HG03571 (cell line): Measurements from ENCODE around the gene DTNBP1.

Experiments used
- ATAC-seq: cut with Tn5 transposase; IDR thresholded peaks from one replicate; pipeline ENCODE4 v1.9.1; 2021; ENCODE audit not compliant: unreplicated experiment

Gene DTNBP1, protein sequence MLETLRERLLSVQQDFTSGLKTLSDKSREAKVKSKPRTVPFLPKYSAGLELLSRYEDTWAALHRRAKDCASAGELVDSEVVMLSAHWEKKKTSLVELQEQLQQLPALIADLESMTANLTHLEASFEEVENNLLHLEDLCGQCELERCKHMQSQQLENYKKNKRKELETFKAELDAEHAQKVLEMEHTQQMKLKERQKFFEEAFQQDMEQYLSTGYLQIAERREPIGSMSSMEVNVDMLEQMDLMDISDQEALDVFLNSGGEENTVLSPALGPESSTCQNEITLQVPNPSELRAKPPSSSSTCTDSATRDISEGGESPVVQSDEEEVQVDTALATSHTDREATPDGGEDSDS

DNA sequence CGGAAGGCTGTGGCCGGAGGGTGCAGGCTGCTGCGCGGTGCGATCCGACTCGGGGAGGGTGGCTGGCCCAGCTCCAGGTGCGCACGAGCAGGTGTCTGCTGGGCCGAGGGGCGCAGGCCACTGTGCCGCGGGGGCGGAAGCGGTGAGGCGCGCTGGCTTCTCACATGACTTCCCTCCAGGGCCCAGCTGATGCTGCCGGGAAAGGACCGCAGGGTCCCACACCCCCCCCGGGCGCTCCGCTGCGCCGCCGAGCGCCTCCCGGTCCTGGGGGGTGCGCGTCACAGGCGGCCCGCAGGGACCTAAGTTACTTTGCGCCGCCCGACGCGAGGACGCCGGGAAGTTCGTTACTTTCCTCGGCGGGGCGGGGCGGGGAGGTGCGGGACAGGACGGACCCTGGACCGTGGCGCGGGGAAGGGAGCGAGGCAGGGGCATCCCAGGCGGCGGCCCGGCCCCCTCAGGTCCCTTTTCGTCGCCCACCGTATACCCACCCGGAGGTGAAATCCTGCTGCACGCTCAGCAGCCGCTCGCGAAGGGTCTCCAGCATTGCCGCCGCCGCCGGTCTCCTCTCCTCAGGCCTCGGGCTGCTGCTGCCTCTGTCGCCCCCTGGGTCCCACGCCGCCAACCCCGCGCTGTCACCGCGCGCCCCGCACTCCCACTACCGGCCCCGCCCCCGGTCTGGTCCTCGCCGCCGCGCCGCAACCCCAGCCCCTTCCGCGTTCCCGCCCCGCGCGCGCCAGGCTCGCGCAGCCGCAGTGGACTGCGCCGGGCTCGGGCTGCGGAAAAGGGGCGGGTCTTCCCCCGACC, at the start of gene DTNBP1:
Gene DTNBP1, minus strand, starts transcription at position 703 of the 804 bp plus-strand sequence. Its CDS starts 159 bp downstream, at position 544.
- ATAC-seq = peak; percentile 75

DNA sequence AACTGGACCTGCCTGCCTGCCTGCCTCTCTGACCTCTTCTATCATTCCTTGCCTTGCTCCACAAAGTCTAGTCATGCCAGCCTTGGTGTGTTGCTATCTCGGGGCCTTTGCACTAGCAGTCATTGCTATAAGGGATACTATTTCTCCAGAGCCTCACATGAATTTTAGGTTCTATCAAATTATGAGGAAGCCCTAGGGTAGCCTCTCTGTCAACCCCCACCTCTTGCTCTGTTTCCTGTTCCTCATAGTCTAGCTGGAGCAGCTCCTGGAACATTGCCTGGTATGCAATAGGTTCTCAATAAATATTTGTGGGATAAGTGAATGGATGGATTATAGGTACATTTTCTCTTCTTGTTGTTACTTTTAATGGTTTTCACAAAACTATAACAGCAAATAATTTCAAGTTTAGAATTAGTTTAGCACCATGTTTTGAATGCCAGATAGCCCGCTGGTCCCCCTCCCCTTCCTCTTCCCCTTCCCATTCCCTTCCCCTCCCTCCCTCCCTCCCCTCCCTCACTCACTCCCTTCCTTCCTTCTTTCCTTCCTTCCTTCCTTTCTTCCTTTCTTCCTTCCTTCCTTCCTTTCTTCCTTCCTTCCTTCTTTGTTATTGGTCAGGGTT, 46.9 kb upstream of the DTNBP1 start:
- ATAC-seq = no peak

DNA sequence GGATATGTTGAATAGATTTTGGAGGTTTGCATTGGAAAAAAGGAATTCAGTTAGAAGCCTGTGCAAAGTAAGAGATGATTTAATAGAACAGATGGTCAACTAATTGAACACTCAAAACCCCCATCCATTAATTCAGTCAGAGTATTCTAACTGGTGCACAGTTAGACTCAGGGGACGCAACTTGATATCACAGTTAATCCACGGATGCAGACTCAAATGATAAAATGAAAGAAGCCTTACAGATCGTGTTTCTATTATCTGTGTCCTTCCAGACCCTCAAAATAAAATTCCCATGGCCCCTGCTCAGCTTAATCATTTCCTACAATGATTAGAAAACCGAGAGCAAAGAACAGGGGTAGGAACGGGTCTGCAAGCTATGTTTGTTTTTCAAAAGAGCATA, 45.4 kb upstream of the DTNBP1 start:
- ATAC-seq = no peak

DNA sequence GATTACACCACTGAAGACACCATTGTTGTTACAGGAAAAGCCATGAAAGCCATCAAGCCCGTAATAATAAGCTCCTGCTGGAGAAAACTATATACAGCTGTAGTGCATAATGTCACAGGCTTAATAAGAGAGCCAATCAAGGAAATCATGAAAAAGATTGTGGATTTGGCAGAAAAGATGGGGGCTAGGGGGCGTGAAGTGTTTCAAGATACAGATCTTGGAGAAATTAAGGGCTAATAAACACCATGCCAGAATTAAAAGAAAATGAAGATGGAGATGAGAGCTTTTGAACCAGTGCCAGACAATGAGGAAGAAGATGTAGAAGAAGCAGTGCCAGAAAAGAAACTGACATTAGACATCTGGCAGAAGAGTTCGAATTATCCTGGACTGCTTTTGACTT, 43.2 kb upstream of the DTNBP1 start:
- no peak for ATAC-seq

DNA sequence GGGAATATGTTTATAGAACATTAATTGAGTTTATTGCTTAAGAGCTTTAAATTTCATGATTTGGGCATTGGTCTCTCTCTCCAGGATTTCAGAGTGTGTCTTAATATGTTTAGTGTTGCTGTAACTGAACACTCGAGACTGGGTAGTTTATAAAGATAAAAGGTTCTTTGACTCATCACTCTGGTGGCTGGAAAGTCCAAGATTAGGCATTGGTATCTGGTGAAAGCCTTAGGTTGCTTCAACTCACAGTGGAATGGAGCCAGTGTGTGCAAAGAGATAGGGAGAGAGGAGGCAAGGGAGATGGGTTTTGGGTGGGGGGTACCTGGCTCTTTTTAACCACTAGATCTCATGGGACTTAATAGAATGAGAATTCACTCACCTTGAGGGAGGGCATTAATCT, 35.6 kb upstream of the DTNBP1 start:
- ATAC-seq = no peak

DNA sequence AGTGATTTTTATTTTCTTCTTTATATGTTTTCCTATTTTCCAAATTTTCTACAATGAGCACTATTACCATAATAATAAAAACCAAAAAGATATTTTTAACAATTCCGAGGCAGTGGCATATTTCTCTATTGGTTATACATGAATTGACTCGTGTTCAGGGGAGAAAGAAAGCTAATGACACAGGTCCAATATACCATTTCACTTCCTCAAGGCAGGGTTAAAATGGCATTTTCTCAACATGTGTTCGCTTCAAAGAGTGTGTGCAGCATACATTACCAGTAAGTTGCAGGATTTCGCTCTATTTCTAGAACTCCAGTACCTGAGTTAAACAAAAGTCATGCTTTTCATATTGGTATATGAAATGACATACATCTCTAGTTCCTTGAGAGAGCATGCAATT, 35.1 kb upstream of the DTNBP1 start:
- ATAC-seq = no peak

DNA sequence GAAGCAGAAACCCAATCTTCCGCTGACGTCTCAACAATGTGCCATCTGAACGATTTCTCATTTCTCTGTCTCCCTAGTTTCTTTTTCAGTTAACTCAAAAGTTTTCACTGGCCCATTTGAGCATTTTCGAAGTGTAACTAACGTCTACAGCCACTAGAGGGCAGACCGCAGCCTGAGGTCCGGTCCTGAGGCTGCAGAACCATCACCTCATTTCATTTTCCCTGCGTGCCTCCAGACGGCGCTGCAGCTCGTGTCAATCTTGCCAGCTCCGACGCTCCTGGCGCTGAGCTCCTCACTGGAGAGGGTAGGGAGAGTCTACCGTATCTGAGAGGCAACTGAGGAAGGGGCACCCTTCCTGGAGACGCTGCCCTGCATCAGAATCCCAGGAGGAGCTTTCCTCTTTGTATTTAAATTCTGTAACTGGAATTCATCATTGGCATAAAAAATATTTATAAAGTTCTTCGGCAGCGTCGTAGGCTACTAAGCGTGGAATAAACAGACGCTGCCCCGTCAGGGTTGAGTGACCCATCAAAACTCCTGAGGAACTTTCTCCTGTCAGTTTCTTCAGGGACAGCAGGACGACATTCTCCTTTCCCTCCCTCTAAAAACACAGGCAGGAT, 28.5 kb upstream of the DTNBP1 start:
- ATAC-seq = peak; percentile 90

DNA sequence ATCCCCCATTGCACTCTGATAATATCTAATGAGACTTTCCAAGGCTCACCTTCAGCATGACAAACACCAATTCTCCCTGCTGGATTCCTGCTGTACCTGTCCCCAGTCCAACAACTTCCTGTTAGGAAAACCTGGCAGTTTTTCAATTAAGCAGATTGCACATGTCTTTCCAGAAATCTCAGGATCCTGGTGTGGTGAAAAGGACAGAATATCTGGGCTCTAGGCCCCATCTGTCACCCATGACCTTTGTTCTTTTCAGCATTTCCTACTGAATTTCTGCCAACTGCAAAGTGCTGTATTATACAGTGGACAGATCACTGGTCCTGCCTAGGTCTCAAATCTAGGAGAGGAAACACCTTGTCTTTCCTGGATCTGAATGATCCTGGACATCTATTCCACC, 27.7 kb upstream of the DTNBP1 start:
- no peak for ATAC-seq

DNA sequence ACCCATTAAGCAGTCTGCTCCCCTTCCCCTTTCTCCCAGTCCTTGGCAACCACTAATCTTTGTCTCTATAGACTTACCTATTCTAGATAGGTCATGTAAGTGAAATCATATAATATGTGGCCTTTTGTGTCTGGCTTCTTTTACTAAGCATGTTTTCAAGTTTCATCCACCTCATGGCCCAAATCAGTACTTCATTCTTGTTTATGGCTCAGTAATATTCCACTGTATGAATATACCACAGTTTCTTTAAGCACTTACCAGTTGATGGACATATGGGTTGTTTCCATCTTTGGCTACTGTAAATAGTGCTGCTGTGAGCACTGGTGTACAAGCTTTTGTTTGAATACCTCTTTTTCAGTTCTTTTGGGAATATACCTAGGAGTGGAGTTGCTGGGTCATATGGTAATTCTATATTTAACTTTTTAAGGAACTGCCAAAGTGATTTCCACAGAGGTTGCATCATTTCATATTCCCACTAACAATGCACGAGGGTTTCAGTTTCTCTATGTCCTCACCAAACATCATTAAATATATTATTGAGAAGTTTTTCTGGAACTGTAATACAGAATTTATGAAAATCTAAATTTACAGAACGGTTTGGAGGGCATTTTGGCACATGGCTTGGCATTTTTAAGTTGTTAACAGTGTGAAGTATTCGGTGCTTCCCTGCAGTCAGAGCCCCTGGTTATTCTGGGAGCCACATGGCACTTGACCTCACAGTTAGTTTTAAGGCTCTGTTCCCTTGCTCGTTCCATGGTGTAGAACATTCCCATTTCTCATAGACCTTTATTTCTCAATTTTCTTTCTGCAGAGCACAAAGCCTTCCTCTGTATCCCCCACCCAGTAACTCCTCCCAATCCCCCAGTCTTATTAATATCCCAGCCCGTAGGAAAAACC, 27.0 kb upstream of the DTNBP1 start:
- no peak for ATAC-seq

DNA sequence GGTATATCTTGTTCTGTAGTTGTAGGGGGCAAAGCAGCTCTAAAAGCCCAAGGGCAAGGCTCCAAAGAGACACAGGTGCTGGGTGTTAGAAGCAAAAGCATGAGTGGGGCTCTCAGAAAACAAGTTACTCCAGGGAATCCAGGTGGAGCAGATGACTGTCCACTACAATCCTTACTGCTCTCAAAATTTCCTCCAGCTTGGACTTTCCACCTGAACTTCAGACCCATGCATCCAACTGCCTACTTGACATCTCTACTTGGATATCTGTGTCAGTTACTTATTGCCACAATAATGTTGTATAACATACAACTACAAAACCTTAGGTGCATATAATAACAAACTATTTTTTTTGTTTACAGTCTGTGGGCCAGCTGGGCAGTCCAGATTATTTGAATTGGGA, 22.8 kb upstream of the DTNBP1 start:
- ATAC-seq = no peak

DNA sequence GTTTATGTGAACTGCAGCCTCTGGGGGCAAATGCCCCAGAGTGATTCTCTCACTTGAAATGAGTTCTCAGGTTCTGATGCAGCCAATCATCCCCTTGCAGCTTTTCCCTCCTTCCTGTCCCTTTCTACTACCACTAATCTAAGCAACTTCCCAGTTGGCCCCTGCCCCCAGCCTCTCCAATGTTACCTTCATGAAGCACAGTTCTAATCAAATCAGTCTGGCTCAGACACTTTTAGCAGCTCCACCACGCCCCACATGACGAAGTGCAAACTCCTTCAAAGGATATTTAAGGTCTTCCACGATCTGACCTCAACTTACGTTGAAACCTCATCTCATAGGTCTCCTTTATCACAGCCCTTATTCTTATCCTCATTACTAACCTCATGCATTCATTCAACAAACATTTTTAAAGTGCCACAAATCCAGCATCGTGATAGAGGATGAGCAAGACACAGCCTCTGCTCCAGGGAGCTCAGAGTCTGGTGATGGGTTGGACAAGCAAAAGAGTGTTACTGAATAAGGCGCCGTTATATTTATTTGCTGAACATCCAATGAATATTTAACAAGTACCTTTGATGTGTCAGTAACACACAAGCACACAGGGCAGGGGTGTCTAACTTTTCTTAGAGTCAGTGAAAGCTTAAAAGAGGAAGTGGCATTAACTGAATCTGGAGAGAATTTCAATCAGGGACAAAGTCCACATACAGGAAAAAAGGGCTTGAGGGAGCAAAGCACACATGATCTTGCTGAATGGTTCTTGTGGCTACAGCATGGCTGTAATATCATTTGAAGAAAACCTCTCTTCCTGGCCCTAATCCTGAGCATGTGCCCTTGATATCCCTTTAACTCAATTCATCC, 20.4 kb upstream of the DTNBP1 start:
- ATAC-seq = no peak

DNA sequence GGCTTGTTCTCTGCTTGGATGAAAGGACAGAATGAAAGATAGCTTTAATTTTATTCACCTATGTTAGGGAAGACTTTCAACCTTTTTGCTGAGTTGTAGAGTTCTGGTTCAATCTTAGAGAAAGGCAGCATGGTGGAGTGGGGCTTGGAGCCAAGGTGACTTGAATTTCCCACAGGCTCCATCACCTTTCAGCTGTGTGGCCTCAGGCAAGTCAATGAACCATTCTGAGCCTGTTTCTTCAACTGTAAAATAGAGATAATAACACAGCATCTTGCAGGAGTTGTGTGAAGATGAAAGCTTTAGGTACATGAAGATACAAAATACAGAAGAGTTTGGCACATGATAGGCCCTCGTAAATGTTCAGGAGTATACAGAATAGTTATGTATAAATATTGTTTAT, 19.1 kb upstream of the DTNBP1 start:
- no peak for ATAC-seq

DNA sequence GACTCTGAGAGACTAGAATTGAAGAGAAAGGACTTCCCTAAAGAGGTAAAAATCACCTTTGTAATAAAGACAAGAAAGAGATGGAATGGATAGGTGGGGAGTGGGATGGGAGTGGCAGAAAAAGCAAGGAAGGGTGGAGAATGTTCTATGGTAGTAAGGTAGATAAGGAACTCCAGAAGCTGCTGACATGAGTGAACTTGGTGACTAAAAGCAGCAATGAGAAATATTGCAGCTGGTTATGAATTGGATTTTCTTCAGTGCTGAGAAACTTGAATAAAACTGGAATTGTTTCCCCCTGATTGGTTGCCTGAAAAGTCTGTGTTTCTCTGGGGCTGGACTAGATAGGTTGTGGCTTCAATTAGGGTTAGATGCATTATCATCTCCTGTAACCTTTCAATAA, 15.7 kb upstream of the DTNBP1 start:
- no peak for ATAC-seq

DNA sequence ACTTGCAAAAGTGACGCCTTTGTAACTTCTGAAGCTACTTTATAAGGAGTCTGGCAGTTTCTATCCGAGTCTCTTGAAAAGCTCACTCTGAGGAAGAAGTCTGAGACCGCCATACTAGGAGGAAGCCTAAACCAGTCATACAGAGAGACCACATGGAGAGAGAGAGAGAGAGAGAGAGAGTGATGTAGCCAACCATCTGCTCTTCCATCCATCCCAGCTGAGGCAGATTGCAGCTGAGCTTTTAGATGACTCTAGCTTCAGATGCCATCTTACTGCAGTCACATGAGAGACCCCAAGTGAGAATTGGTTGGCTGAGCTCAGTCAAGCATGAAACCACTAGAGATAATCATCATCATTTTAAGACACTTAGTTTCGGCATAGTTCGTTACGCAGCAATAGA, 15.0 kb upstream of the DTNBP1 start:
- ATAC-seq = no peak

DNA sequence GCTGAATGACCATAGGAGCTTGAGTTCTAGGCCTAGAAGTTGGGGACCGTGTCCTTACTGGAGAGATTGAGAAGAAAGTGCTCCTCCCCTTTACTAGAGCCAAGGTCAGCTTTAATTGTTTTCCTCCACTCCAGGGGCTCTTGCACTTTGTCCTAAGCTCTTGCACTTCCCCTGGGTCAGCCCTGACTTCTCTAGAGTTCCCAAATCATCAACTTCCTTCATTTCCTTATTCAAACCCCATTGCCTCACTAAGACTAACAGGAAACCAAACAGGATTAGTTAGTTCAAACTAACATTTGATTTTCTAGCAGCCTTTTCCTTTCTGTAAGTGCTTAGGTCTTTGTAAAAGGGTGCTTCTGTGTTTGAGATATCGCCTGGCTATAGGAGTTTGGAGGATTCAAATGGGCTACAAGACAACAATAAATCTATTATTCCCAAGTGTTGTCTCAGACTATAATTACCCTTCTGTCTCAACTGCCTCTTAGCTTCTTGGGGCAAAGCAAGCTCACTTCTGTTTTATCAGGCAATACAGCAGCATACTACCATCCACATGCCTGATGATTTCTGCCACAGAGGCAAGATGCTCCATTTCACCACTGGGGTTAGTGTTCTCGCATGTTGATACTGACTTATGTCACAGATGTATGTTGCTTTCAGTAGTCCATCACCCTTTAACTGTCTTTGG, 12.8 kb upstream of the DTNBP1 start:
- no peak for ATAC-seq

DNA sequence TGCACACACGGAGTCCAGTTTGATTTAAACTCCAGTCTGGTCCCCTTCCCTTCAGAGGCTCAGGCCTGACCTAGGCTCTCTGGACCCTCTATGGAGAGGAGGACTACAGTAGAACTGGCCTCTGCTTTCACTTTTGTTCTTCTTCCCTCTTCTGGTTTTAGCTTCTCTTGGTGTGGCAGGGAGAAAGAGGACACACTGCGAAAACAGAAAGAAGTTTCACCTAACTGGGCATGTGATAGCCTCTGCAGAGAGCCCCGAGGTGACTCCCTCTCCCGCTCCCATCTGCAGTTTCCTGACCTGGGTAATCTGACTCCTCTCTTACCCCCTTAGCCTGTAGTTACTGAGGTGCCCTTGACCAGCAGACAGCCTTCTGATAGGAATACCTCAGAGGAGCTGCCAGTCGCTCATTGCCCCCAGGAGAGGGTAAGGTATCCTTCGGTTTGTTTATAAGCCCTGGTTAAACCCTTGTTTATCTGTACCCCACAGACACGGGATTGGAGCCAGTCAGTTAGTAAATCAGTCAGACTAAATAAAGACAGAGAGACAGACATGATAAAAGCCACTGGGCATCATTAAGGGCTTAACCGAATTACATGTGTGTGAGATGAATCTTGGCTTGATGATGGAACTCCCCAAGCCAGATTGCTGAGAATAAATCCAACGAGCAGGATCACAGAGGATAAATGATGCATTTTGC, 12.0 kb upstream of the DTNBP1 start:
- ATAC-seq = no peak

DNA sequence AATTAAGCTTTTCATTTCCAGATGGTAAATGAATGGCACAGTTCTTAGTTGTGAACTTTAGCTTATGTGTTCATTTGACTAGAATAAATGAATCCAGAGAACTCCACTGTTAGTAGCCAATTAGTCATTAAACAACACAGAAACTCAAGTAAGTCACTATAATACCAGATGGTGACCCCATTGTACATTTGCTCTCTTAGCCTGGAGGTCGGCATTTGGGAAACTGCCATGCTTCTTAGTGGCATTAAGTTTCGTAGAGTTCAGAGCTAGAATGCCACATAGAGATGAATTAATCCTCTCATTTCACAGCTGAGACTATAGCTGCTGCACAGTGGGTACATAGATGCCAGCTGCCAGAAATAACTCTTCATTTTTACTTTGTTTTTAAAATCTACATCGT, 10.8 kb upstream of the DTNBP1 start:
- ATAC-seq = no peak

DNA sequence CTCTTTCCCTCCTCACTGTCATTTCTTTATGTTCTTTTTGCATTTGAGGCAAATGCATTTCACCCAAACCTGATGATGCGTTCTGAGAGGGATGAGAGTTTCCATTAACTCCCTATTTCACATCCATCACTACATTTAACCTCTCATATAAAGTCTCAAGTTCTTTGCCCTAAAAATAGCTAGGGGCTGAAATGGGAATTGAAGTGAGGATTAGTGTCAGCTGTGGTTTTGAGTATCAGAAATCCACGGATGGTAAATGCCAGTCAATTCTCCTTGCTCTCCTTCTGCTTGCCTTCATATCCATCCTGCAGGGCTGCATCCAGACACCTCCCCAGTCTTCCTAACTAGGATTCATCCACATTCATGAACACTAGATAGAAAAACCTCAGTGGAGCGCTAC, 10.0 kb upstream of the DTNBP1 start:
- no peak for ATAC-seq
